ENCODE data around the gene PPM1H.

The PPM1H gene

GRCh38 chr12:62653304-62653703, 281.6 kb downstream of the PPM1H start:
- Histone ChIP-seq H3K4me3 (ENCODE audit: low read length) (no peak overlapping the region), H3K4me2 (ENCODE audit: low read length) (no peak overlapping the region), H2AFZ (ENCODE audit: low read depth, low read length) (no peak overlapping the region), H4K20me1 (ENCODE audit: insufficient read depth, low read length) (no peaks in the 10 kb centered on the region), H3K4me1 (ENCODE audit: low read length) (no peaks in the 10 kb centered on the region), H3K27ac (ENCODE audit: low read length) (no peak overlapping the region), H3K27me3 (ENCODE audit: low read depth, low read length) (no peaks in the 10 kb centered on the region), H3K79me2 (ENCODE audit: low read length) (no peaks in the 10 kb centered on the region), H3K9me3 (ENCODE audit: insufficient read depth, low read length) (no peaks in the 10 kb centered on the region), H3K9ac (ENCODE audit: low read length) (no peak overlapping the region), H3K36me3 (replicated peaks; ENCODE audit: low read depth, low read length) (no peaks in the 10 kb centered on the region)
- TF ChIP-seq CTCF (IDR thresholded peaks at IDR 0.05; ENCODE audit: low read depth, low read length), result no peak
- TF ChIP-seq EZH2phosphoT487 (IDR thresholded peaks at IDR 0.05; ENCODE audit: low read depth), result no peak

DNA sequence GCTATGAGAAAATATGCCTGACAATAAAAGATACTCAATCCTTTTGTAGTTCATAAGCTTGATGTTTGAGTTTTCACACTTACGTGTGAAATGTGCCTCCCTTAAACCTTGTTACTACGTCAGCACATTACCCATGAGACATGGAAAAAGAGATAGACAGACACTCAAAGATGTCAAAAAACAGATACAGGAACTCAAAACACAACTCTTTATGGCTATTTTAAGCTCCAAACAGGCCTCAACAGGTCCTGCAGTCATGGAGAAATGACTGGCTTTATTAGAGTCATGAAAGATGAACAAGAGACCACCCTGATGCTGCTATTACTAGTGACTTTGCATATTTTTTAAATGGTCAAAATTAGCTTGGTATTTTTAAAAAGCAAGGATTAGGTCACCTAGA, 283.8 kb downstream of the PPM1H start:
- Histone ChIP-seq H4K20me1 (ENCODE audit: insufficient read depth, low read length) (no peaks in the 10 kb centered on the region), H3K9me3 (ENCODE audit: insufficient read depth, low read length) (no peaks in the 10 kb centered on the region), H3K4me2 (ENCODE audit: low read length) (no peak overlapping the region), H3K27ac (ENCODE audit: low read length) (no peak overlapping the region), H3K36me3 (replicated peaks; ENCODE audit: low read depth, low read length) (no peaks in the 10 kb centered on the region), H3K27me3 (ENCODE audit: low read depth, low read length) (no peaks in the 10 kb centered on the region), H3K4me3 (ENCODE audit: low read length) (no peak overlapping the region), H3K4me1 (ENCODE audit: low read length) (no peaks in the 10 kb centered on the region), H2AFZ (ENCODE audit: low read depth, low read length) (no peak overlapping the region), H3K9ac (ENCODE audit: low read length) (no peak overlapping the region), H3K79me2 (ENCODE audit: low read length) (no peaks in the 10 kb centered on the region)
- TF ChIP-seq CTCF (IDR thresholded peaks at IDR 0.05; ENCODE audit: low read depth, low read length) (no peak), EZH2phosphoT487 (IDR thresholded peaks at IDR 0.05; ENCODE audit: low read depth) (no peak)

DNA sequence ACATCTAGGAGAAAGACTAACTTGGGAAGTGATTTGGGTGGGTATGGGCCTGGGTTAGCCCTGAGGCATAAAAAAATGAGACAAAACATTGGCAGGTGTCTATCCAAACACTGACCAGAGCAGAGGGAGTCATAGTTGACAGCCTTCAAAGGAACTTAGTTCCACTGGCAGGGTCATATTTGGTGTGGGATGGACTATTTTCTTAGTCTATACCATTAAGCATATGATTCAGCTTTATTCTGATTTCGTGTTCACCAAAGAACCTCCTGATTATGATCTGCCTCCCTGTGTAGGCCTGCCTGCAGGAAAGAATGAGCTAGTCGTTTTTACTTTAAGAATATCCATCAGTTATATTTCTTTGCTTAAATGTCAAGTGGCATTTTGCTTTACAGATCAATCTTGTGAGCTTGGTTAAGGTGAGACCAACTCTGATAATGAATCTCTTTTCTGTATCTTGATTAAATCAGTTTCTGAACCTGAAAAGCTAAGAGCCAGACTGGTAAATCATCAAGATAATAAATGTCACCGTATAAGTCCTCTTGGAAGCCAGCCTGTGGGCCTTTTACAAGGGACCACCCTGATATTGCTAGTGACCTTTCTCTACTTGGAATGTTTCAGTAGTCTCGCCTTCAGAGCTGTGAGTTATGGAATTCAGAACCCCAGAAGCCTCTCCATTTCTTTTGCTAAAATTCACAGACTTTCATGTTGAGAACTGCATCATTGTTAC, 285.4 kb downstream of the PPM1H start:
- no peak overlapping the region for H2AFZ ChIP-seq (ENCODE audit: low read depth, low read length)

DNA sequence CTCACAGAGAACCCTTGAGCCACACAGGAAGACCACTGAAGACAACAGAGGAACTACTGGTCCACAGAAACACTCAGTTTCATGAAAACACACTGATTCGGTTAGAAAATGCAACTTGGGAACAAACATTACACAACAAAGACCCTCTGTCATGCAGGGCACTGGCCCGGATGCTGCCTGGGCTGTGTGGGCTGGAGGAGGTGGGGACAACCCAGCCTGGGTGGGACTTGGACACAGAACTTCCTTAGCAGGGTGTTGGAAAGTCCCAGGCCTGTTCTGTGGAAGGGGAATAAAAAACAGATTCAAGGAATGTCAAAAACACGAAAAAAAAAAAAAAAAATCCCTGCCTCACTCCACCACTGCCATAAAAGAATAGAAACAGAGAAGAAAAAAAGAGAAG, 287.4 kb downstream of the PPM1H start:
- Histone ChIP-seq H3K36me3 (replicated peaks; ENCODE audit: low read depth, low read length) (no peaks in the 10 kb centered on the region), H3K4me3 (ENCODE audit: low read length) (no peak overlapping the region), H3K79me2 (ENCODE audit: low read length) (no peaks in the 10 kb centered on the region), H4K20me1 (ENCODE audit: insufficient read depth, low read length) (no peaks in the 10 kb centered on the region), H3K4me1 (ENCODE audit: low read length) (peaks cover 4% of the 10 kb centered on the region), H2AFZ (ENCODE audit: low read depth, low read length) (no peak overlapping the region), H3K27ac (ENCODE audit: low read length) (no peak overlapping the region), H3K9me3 (ENCODE audit: insufficient read depth, low read length) (no peaks in the 10 kb centered on the region), H3K9ac (ENCODE audit: low read length) (no peak overlapping the region), H3K27me3 (ENCODE audit: low read depth, low read length) (no peaks in the 10 kb centered on the region), H3K4me2 (ENCODE audit: low read length) (no peak overlapping the region)
- TF ChIP-seq EZH2phosphoT487 (IDR thresholded peaks at IDR 0.05; ENCODE audit: low read depth) (no peak), CTCF (IDR thresholded peaks at IDR 0.05; ENCODE audit: low read depth, low read length) (no peak)

More for the DNA sequence above, 285.4 kb downstream of the PPM1H start:
- H3K27me3 ChIP-seq (ENCODE audit: low read depth, low read length), result no peaks in the 10 kb centered on the region
- no peak overlapping the region for H3K4me3 ChIP-seq (ENCODE audit: low read length)
- TF ChIP-seq EZH2phosphoT487 (IDR thresholded peaks at IDR 0.05; ENCODE audit: low read depth) (no peak), CTCF (IDR thresholded peaks at IDR 0.05; ENCODE audit: low read depth, low read length) (no peak)
- H3K9me3 ChIP-seq (ENCODE audit: insufficient read depth, low read length), result no peaks in the 10 kb centered on the region
- H3K4me2 ChIP-seq (ENCODE audit: low read length), result no peak overlapping the region
- no peak overlapping the region for H3K27ac ChIP-seq (ENCODE audit: low read length)
- no peaks in the 10 kb centered on the region for H4K20me1 ChIP-seq (ENCODE audit: insufficient read depth, low read length)
- H3K9ac ChIP-seq (ENCODE audit: low read length), result no peak overlapping the region
- H3K4me1 ChIP-seq (ENCODE audit: low read length), result no peaks in the 10 kb centered on the region
- H3K79me2 ChIP-seq (ENCODE audit: low read length), result no peaks in the 10 kb centered on the region
- no peaks in the 10 kb centered on the region for H3K36me3 ChIP-seq (replicated peaks; ENCODE audit: low read depth, low read length)

Data from OCI-LY3 (cell line).